Smooth muscle cell of the brain vasculature (primary cell): ENCODE measurements around the gene MAPKAPK5.
A peak's percentile ranks its signal among the peaks of the same experiment; 100 is the strongest.
"Not testable (repeated sequence)": the region's sequence is repeated elsewhere in the genome, so short reads cannot be mapped to it uniquely, and the experiment has no call there.

Source experiments
- DNase-seq: peaks from one replicate; pipeline ENCODE4 v3.0.0-alpha.2; 2012; ENCODE audit warnings: low read depth, low spot score

MAPKAPK5 gene

GRCh38 chr12:111841750-111842555, at the start of gene MAPKAPK5:
Gene MAPKAPK5 (plus strand): TSS chr12:111842228. CDS start chr12:111842734, 506 bp downstream.
- DNase-seq: peak; percentile 88

- DNase-seq: no peak
These were observed 49.2 kb upstream of the MAPKAPK5 start for GRCh38 chr12:111792856-111793235.

GRCh38 chr12:111798182-111798581, 43.8 kb upstream of the MAPKAPK5 start:
- no peak for DNase-seq

- no peak for DNase-seq
These were observed 42.3 kb upstream of the MAPKAPK5 start for GRCh38 chr12:111799758-111800157.

GRCh38 chr12:111803038-111803626, 38.9 kb upstream of the MAPKAPK5 start:
- DNase-seq: no peak

- DNase-seq: no peak
These were observed 38.2 kb upstream of the MAPKAPK5 start for GRCh38 chr12:111803851-111804250.

- no peak for DNase-seq
These were observed 35.7 kb upstream of the MAPKAPK5 start for GRCh38 chr12:111806304-111806703.

- DNase-seq: no peak
These were observed 34.8 kb upstream of the MAPKAPK5 start for GRCh38 chr12:111807232-111807631.

- peak; percentile 67 for DNase-seq
These were observed 28.9 kb upstream of the MAPKAPK5 start for GRCh38 chr12:111812881-111813741.

GRCh38 chr12:111816065-111816615, 25.9 kb upstream of the MAPKAPK5 start:
- DNase-seq: no peak

GRCh38 chr12:111816898-111817297, 25.1 kb upstream of the MAPKAPK5 start:
- not testable (repeated sequence) for DNase-seq

GRCh38 chr12:111818340-111818739, 23.7 kb upstream of the MAPKAPK5 start:
- DNase-seq: no peak

- DNase-seq: no peak
These were observed 22.6 kb upstream of the MAPKAPK5 start for GRCh38 chr12:111819191-111820158.

- DNase-seq: not testable (repeated sequence)
These were observed 21.2 kb upstream of the MAPKAPK5 start for GRCh38 chr12:111820828-111821227.

GRCh38 chr12:111822886-111823285, 19.1 kb upstream of the MAPKAPK5 start:
- no peak for DNase-seq

GRCh38 chr12:111823891-111824290, 18.1 kb upstream of the MAPKAPK5 start:
- DNase-seq: no peak

- DNase-seq: not testable (repeated sequence)
These were observed 17.7 kb upstream of the MAPKAPK5 start for GRCh38 chr12:111824312-111824711.

- DNase-seq: no peak
These were observed 16.5 kb upstream of the MAPKAPK5 start for GRCh38 chr12:111825509-111825908.

GRCh38 chr12:111826316-111826715, 15.7 kb upstream of the MAPKAPK5 start:
- DNase-seq: no peak

GRCh38 chr12:111826992-111827391, 15.0 kb upstream of the MAPKAPK5 start:
- no peak for DNase-seq

- DNase-seq: no peak
These were observed 14.1 kb upstream of the MAPKAPK5 start for GRCh38 chr12:111827907-111828306.
